GM19438 (cell line): ENCODE data around the gene ACSL6.

Experiments
- ATAC-seq: cut with Tn5 transposase; IDR thresholded peaks from one replicate; pipeline ENCODE4 v1.9.1; 2021; ENCODE audit warnings: low read depth; ENCODE audit not compliant: unreplicated experiment

The ACSL6 gene

DNA sequence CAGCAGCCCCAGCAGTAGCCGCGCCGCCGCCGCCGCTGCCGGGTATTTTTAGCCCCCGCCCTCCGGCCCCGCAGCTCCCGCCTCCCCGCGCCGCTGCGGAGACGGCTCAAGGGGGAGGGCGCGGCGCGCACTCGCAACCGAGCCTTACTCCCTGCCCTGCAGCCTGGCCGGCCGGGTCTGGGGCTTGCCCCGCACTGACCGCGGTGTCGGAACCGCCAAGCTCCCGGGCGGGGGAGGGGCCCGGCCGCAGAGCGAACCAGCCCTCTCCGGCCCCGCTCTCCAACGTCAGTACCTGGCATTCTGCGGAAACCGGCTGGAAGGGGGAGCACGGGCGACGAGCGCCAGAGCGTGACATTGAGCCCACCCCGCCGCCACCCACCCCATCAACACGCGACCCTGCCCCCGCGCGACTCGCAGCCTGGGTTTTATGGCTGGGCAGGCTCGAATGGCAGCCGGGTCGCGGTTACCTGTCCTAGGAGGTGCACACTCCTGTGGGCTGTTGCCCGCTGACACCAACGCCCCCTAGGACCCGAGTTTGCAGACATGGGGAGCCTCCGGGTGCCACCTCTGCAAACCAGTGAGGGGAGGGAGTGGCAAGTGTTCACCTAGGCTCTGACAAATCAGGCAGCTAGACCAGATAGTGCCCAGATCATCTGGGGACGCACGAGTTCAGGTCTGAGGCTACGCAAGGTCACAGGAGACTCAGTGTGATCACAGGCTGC is at the start of gene ACSL6:
Gene ACSL6 (minus strand): TSS at position 37 of the 722 bp plus-strand sequence. CDS start 105 bp downstream, outside the sequence.
- no peak for ATAC-seq

- no peak for ATAC-seq
Measured at GRCh38 chr5:132060501-132061161, 49.2 kb upstream of the ACSL6 start, which contains the start of gene IL3. Gene IL3 (plus strand): TSS chr5:132060655. CDS start chr5:132060707, 52 bp downstream.

- no peak for ATAC-seq
Measured at GRCh38 chr5:132059696-132060500, 48.4 kb upstream of the ACSL6 start.

GRCh38 chr5:132059043-132059695 is 47.7 kb upstream of the ACSL6 start:
- ATAC-seq, result no peak

- ATAC-seq, result no peak
Measured at GRCh38 chr5:132058646-132059042, 47.2 kb upstream of the ACSL6 start.

- ATAC-seq, result no peak
Measured at GRCh38 chr5:132057498-132058255, 46.2 kb upstream of the ACSL6 start.

DNA sequence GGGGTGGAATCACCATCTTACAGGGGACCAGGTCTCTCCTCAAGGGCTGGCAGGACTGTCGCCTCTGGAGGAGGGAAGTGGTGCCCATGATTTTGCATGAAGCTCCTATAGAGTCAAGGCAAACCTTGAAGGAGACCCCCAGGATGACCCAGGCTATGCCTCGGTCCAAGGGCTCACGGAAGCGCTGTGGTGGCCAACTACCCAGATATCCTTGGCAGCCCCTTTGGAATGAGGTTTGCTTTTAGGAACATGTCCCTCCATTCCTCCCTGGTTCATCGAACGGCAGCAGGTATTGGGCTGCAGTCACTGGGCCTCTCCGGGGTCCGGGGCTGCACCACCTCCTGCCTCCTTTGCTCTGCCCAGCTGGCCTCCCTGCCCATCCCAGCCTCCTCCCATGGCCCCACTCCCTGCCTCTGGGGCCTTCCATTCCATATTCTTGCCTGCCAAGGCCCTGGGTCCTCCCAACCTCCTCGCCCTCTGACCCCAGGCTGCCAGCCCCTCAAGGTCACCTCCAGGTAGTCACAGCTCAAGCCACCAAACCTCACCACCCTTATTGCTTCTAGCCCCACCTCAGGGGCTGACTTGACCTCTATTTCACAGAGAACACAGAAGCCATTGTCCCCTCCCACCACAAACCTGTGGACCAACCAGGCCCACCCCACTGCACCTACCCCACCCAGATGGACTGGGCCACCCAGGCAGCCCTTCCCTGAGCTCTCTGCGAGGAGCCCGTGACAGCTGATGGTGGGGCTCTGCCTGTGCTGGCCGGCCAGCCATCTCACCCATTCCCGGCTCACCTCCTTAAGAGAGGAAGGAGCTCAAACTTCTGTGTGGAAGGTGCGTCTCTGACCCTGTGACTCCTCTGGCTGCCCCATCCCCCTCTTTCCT is 45.4 kb upstream of the ACSL6 start:
- no peak for ATAC-seq

- ATAC-seq, result no peak
Measured at GRCh38 chr5:132055808-132056609, 44.6 kb upstream of the ACSL6 start.

GRCh38 chr5:132055441-132055807 is 44.0 kb upstream of the ACSL6 start:
- no peak for ATAC-seq

- ATAC-seq, result no peak
Measured at GRCh38 chr5:132054697-132055440, 43.4 kb upstream of the ACSL6 start.

- no peak for ATAC-seq
Measured at GRCh38 chr5:132054031-132054696, 42.7 kb upstream of the ACSL6 start.

DNA sequence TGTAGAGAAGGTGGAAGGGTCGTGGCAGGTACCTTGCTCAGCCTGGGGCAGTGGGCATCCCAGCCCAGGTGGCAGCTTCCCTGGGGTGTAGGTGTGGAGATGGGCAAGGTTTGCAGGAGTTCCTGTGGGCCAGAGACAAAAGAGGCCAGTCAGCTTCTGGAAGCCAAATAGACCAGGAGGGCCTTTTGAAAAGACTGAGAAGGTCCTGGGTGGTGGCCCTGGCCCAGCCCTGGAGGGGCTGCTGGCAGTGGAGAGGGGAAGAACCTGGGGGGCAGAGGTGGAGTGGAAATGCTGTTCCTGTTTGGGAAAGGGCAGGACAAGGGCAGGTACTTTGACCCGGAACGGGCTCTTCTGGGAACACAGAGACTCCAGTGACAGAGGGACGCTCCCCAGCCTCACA is 42.0 kb upstream of the ACSL6 start:
- no peak for ATAC-seq

- ATAC-seq, result no peak
Measured at GRCh38 chr5:132052520-132052919, 41.1 kb upstream of the ACSL6 start.

- ATAC-seq, result no peak
Measured at GRCh38 chr5:132050661-132051552, 39.4 kb upstream of the ACSL6 start.

DNA sequence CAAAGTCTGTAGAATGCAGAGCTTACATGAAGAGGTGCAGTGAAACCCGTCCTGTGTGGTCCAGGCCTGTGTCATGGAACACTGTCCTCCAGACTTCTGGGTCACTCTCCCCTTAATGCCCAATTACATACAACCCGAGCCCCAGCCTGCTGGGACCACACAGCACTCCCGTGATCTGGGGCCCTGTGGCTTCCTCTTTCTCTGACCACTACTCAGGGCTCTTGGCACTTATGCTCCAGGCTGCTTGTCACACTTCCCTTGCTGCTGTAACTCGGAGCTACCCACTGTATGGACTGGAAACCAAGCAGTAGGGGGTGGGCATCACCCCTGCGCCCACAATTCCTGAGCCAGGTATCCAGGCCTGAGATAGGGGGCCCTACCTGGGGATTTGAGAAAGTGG is 38.7 kb upstream of the ACSL6 start:
- ATAC-seq, result no peak

- no peak for ATAC-seq
Measured at GRCh38 chr5:132049559-132049958, 38.1 kb upstream of the ACSL6 start.
